Activated naive CD4-positive, alpha-beta T cell treated with anti-CD3 and anti-CD28 coated beads, Interleukin-2, amount 50 U/mL, for 24 hours (primary cell): ENCODE results near the gene MIR17HG.

Source experiments
- H3K27ac Mint-ChIP-seq: one replicate; pipeline ENCODE4 v1.8.0; 2021; ENCODE audit warnings: mild to moderate bottlenecking, mixed read lengths
- H3K27me3 Mint-ChIP-seq: one replicate; pipeline ENCODE4 v1.8.0; 2021; ENCODE audit warnings: mixed read lengths
- H3K36me3 Mint-ChIP-seq: one replicate; pipeline ENCODE4 v1.8.0; 2021; ENCODE audit warnings: mixed read lengths
- H3K4me1 Mint-ChIP-seq: one replicate; pipeline ENCODE4 v1.8.0; 2021; ENCODE audit warnings: mixed read lengths
- H3K4me3 Mint-ChIP-seq: one replicate; pipeline ENCODE4 v1.8.0; 2021; ENCODE audit warnings: mild to moderate bottlenecking, mixed read lengths
- H3K9me3 Mint-ChIP-seq: one replicate; pipeline ENCODE4 v1.8.0; 2021; ENCODE audit warnings: mixed read lengths

The MIR17HG gene

GRCh38 chr13:91355826-91356710, 8.6 kb downstream of the MIR17HG start:
- Mint-ChIP-seq H3K9me3 (no peaks in the 10 kb centered on the region), H3K4me1 (peaks cover 88% of the 10 kb centered on the region), H3K36me3 (peaks cover 31% of the 10 kb centered on the region), H3K4me3 (no peak overlapping the region), H3K27me3 (no peaks in the 10 kb centered on the region), H3K27ac (peak overlapping the region; percentile 19)

GRCh38 chr13:91356919-91357612, 9.6 kb downstream of the MIR17HG start:
- Mint-ChIP-seq H3K4me1 (peaks cover 80% of the 10 kb centered on the region), H3K4me3 (no peak overlapping the region), H3K36me3 (peaks cover 24% of the 10 kb centered on the region), H3K27ac (peak overlapping the region; percentile 88), H3K9me3 (no peaks in the 10 kb centered on the region), H3K27me3 (no peaks in the 10 kb centered on the region)

- Mint-ChIP-seq H3K27me3 (no peaks in the 10 kb centered on the region), H3K27ac (peak overlapping the region; percentile 88), H3K36me3 (peaks cover 22% of the 10 kb centered on the region), H3K9me3 (no peaks in the 10 kb centered on the region), H3K4me1 (peaks cover 74% of the 10 kb centered on the region), H3K4me3 (no peak overlapping the region)
Observed at GRCh38 chr13:91357613-91358386, 10.3 kb downstream of the MIR17HG start.

- Mint-ChIP-seq H3K36me3 (peaks cover 19% of the 10 kb centered on the region), H3K27me3 (no peaks in the 10 kb centered on the region), H3K4me1 (peaks cover 68% of the 10 kb centered on the region), H3K4me3 (no peak overlapping the region), H3K9me3 (no peaks in the 10 kb centered on the region), H3K27ac (peak overlapping the region; percentile 20)
Observed at GRCh38 chr13:91358387-91358782, 10.9 kb downstream of the MIR17HG start.

- H3K4me1 Mint-ChIP-seq: peaks cover 63% of the 10 kb centered on the region
- no peaks in the 10 kb centered on the region for H3K9me3 Mint-ChIP-seq
- peaks cover 15% of the 10 kb centered on the region for H3K36me3 Mint-ChIP-seq
- H3K4me3 Mint-ChIP-seq: no peak overlapping the region
- peak overlapping the region; percentile 35 for H3K27ac Mint-ChIP-seq
- no peaks in the 10 kb centered on the region for H3K27me3 Mint-ChIP-seq
Observed at GRCh38 chr13:91359111-91359510, 11.6 kb downstream of the MIR17HG start.

- Mint-ChIP-seq H3K4me1 (peaks cover 57% of the 10 kb centered on the region), H3K9me3 (no peaks in the 10 kb centered on the region), H3K27me3 (no peaks in the 10 kb centered on the region), H3K4me3 (no peak overlapping the region), H3K36me3 (peaks cover 12% of the 10 kb centered on the region), H3K27ac (peak overlapping the region; percentile 55)
Observed at GRCh38 chr13:91359631-91360030, 12.1 kb downstream of the MIR17HG start.

- peaks cover 12% of the 10 kb centered on the region for H3K36me3 Mint-ChIP-seq
- H3K27ac Mint-ChIP-seq: peak overlapping the region; percentile 38
- no peaks in the 10 kb centered on the region for H3K27me3 Mint-ChIP-seq
- H3K9me3 Mint-ChIP-seq: no peaks in the 10 kb centered on the region
- H3K4me3 Mint-ChIP-seq: no peak overlapping the region
- H3K4me1 Mint-ChIP-seq: peaks cover 51% of the 10 kb centered on the region
Observed at GRCh38 chr13:91360246-91360751, 12.8 kb downstream of the MIR17HG start.

GRCh38 chr13:91361755-91362271, 14.3 kb downstream of the MIR17HG start:
- Mint-ChIP-seq H3K4me3 (no peak overlapping the region), H3K27ac (no peak overlapping the region), H3K9me3 (no peaks in the 10 kb centered on the region), H3K36me3 (peaks cover 6% of the 10 kb centered on the region), H3K27me3 (no peaks in the 10 kb centered on the region), H3K4me1 (peaks cover 36% of the 10 kb centered on the region)

GRCh38 chr13:91362908-91363307, 15.4 kb downstream of the MIR17HG start:
- Mint-ChIP-seq H3K36me3 (no peaks in the 10 kb centered on the region), H3K27me3 (no peaks in the 10 kb centered on the region), H3K4me3 (no peak overlapping the region), H3K4me1 (peaks cover 26% of the 10 kb centered on the region), H3K9me3 (no peaks in the 10 kb centered on the region), H3K27ac (no peak overlapping the region)

- Mint-ChIP-seq H3K27ac (no peak overlapping the region), H3K4me1 (peaks cover 19% of the 10 kb centered on the region), H3K9me3 (no peaks in the 10 kb centered on the region), H3K4me3 (peak overlapping the region; percentile 75), H3K27me3 (no peaks in the 10 kb centered on the region), H3K36me3 (no peaks in the 10 kb centered on the region)
Observed at GRCh38 chr13:91368101-91368500, 20.6 kb downstream of the MIR17HG start.

- H3K27ac Mint-ChIP-seq: peak overlapping the region; percentile 91
- H3K27me3 Mint-ChIP-seq: peaks cover under 1% of the 10 kb centered on the region
- H3K9me3 Mint-ChIP-seq: no peaks in the 10 kb centered on the region
- H3K4me1 Mint-ChIP-seq: peaks cover 19% of the 10 kb centered on the region
- peak overlapping the region; percentile 75 for H3K4me3 Mint-ChIP-seq
- H3K36me3 Mint-ChIP-seq: no peaks in the 10 kb centered on the region
Observed at GRCh38 chr13:91368676-91369440, 21.4 kb downstream of the MIR17HG start.

GRCh38 chr13:91369441-91369831, 21.9 kb downstream of the MIR17HG start:
- H3K27ac Mint-ChIP-seq: peak overlapping the region; percentile 65
- H3K36me3 Mint-ChIP-seq: no peaks in the 10 kb centered on the region
- peaks cover 19% of the 10 kb centered on the region for H3K4me1 Mint-ChIP-seq
- peaks cover 3% of the 10 kb centered on the region for H3K27me3 Mint-ChIP-seq
- peak overlapping the region; percentile 42 for H3K4me3 Mint-ChIP-seq
- H3K9me3 Mint-ChIP-seq: no peaks in the 10 kb centered on the region

- peaks cover 26% of the 10 kb centered on the region for H3K4me1 Mint-ChIP-seq
- peaks cover 4% of the 10 kb centered on the region for H3K27me3 Mint-ChIP-seq
- H3K36me3 Mint-ChIP-seq: no peaks in the 10 kb centered on the region
- H3K9me3 Mint-ChIP-seq: no peaks in the 10 kb centered on the region
- H3K4me3 Mint-ChIP-seq: no peak overlapping the region
- no peak overlapping the region for H3K27ac Mint-ChIP-seq
Observed at GRCh38 chr13:91370501-91370900, 23.0 kb downstream of the MIR17HG start.

GRCh38 chr13:91372911-91373310, 25.4 kb downstream of the MIR17HG start:
- Mint-ChIP-seq H3K36me3 (no peaks in the 10 kb centered on the region), H3K9me3 (no peaks in the 10 kb centered on the region), H3K27me3 (peaks cover 4% of the 10 kb centered on the region), H3K4me1 (peaks cover 26% of the 10 kb centered on the region), H3K27ac (no peak overlapping the region), H3K4me3 (no peak overlapping the region)
